K562 (cell line): ENCODE results near the gene CNOT6. TPM values are rescaled to one million over a fixed set of nuclear protein-coding genes. Genes with fewer than 3 reads are reported as not detected.

Source experiments
- ATAC-seq: fragments of 200-7000 bp; cut with Tn5 transposase; 3 replicates; pipeline ENCODE4 v1.9.1; 2020; ENCODE audit warnings: moderate library complexity
- BruUV-seq: library from RNA; stranded (reverse); fragments of 400-500 nt; replicated peaks from 2 replicates; lab custom pipeline; 2021; lab: Mats Ljungman, UMichigan
- CTCF ChIA-PET: fragments of 300-600 bp; formaldehyde crosslinking; extraction: SDS; loops from one replicate; lab custom pipeline; 2021; ENCODE audit warnings: low intra/inter-chr PET ratio; lab: Yijun Ruan, JAX
- POLR2A ChIA-PET: fragments of 300-600, 350-650 bp; sonication (Branson Sonifier 250); formaldehyde crosslinking; extraction: SDS; loops from one replicate; lab custom pipeline; 2021; ENCODE audit warnings: antibody characterized with exemption, inconsistent platforms; lab: Yijun Ruan, JAX
- DNase-seq, 4 experiments: peaks; one replicate each; pipeline versions ENCODE4 v3.0.0 to v3.0.0-alpha.2; 2011 to 2018; ENCODE audit warnings: low spot score in 3 of 4, mixed read lengths in 3 of 4; ENCODE audit errors: extremely low read depth in 1 of 4
- FAIRE-seq: peaks from 2 replicates; lab custom pipeline; 2011; peaks lifted over from hg19 to GRCh38; lab: Jason Lieb, UNC
- H2AFZ ChIP-seq: 2 replicates; pipeline ENCODE4 v1.6.0; 2011; ENCODE audit warnings: low read depth, low read length, control low read depth, inconsistent platforms
- H3K27ac ChIP-seq: fragments of 200-600 bp; 3 replicates; pipeline ENCODE4 v1.8.0; 2011; ENCODE audit warnings: low read depth, mild to moderate bottlenecking, control low read depth, inconsistent platforms, low read length, moderate library complexity, mixed read lengths; ENCODE audit errors: extremely low read depth
- H3K27me3 ChIP-seq, 2 experiments: fragments of 300-600 bp in 1 of 2; 2 replicates in 1 of 2; 3 replicates in 1 of 2; pipeline versions ENCODE4 v1.6.0 to v1.8.0; 2011; ENCODE audit warnings: inconsistent platforms in 2 of 2, low read length in 2 of 2, mild to moderate bottlenecking in 1 of 2, mixed read lengths in 1 of 2, moderate library complexity in 1 of 2; ENCODE audit not compliant: control insufficient read depth in 2 of 2, insufficient read depth in 2 of 2
- H3K36me3 ChIP-seq: fragments of 300-600 bp; 3 replicates; pipeline ENCODE4 v1.8.0; 2011; ENCODE audit warnings: mild to moderate bottlenecking, low read length, inconsistent platforms; ENCODE audit not compliant: control insufficient read depth, insufficient read depth
- H3K4me1 ChIP-seq, 2 experiments: fragments of 200-600 bp in 1 of 2; replicated peaks in 1 of 2; 2 replicates in 1 of 2; 3 replicates in 1 of 2; pipeline versions ENCODE4 v1.5.1 to v1.8.0; 2011; ENCODE audit warnings: inconsistent platforms in 2 of 2, low read length in 2 of 2, mild to moderate bottlenecking in 1 of 2, mixed read lengths in 1 of 2, moderate library complexity in 1 of 2; ENCODE audit not compliant: control insufficient read depth in 2 of 2, insufficient read depth in 2 of 2
- H3K4me2 ChIP-seq: 2 replicates; pipeline ENCODE4 v1.6.1; 2011; ENCODE audit warnings: low read length, control low read depth, inconsistent platforms, mixed read lengths; ENCODE audit not compliant: insufficient read depth
- H3K4me3 ChIP-seq: fragments of 200-600 bp; sonication (generic), shearing (Covaris generic); 2 replicates; pipeline ENCODE4 v1.5.1; 2016; ENCODE audit warnings: control low read depth, inconsistent platforms
- H3K79me2 ChIP-seq: fragments of 200-600 bp; 3 replicates; pipeline ENCODE4 v1.8.0; 2011; ENCODE audit warnings: low read length, inconsistent platforms; ENCODE audit not compliant: control insufficient read depth, insufficient read depth
- H3K9ac ChIP-seq, 2 experiments: 2 replicates each; pipeline versions ENCODE4 v1.6.0 to v1.6.1; 2011; ENCODE audit warnings: low read depth in 2 of 2, low read length in 2 of 2, control low read depth in 1 of 2, inconsistent platforms in 1 of 2, mild to moderate bottlenecking in 1 of 2, mixed read lengths in 1 of 2; ENCODE audit not compliant: insufficient read depth in 1 of 2
- H3K9me1 ChIP-seq: one replicate; pipeline ENCODE4 v1.6.0; 2011; ENCODE audit warnings: inconsistent platforms, mild to moderate bottlenecking, low read length, moderate library complexity; ENCODE audit not compliant: control insufficient read depth, insufficient read depth
- H3K9me3 ChIP-seq: replicated peaks from 2 replicates; pipeline ENCODE4 v1.5.1; 2011; ENCODE audit warnings: low read depth, low read length, inconsistent platforms; ENCODE audit not compliant: control insufficient read depth, insufficient read depth
- H4K20me1 ChIP-seq: replicated peaks from 2 replicates; pipeline ENCODE4 v1.6.1; 2011; ENCODE audit warnings: low read length, inconsistent platforms, mixed read lengths; ENCODE audit not compliant: control insufficient read depth, insufficient read depth
- CBFA2T2 ChIP-seq: fragments of 450-650 bp; conservative IDR thresholded peaks from 2 replicates; pipeline ENCODE4 v1.6.1; 2017; ENCODE audit warnings: mild to moderate bottlenecking
- CBFA2T3 ChIP-seq: fragments of 450-650 bp; IDR thresholded peaks from 2 replicates; pipeline ENCODE4 v1.6.1; 2017
- CTBP1 ChIP-seq: fragments of 450-650 bp; IDR thresholded peaks from 2 replicates; pipeline ENCODE4 v1.6.1; 2016; ENCODE audit warnings: borderline replicate concordance
- DNMT1 ChIP-seq: fragments of 450-650 bp; IDR thresholded peaks from 2 replicates; pipeline ENCODE4 v1.6.1; 2016; ENCODE audit warnings: antibody characterized with exemption, mild to moderate bottlenecking
- ELF4 ChIP-seq: fragments of 450-650 bp; formaldehyde crosslinking; IDR thresholded peaks from 2 replicates; pipeline ENCODE4 v1.4.0; 2022; ENCODE audit warnings: missing genetic modification characterization
- GTF2F1 ChIP-seq: IDR thresholded peaks from 2 replicates; pipeline ENCODE4 v1.6.1; 2011; ENCODE audit warnings: low read depth, low read length, improper control_type of control experiment
- HDAC2 ChIP-seq: fragments of 450-650 bp; IDR thresholded peaks from 2 replicates; pipeline ENCODE4 v1.6.1; 2016; ENCODE audit warnings: mild to moderate bottlenecking
- MCM5 ChIP-seq: fragments of 450-650 bp; IDR thresholded peaks from 2 replicates; pipeline ENCODE4 v1.6.1; 2016; ENCODE audit warnings: low read depth
- MCM7 ChIP-seq, 2 experiments: fragments of 450-650 bp; IDR thresholded peaks; 2 replicates each; pipeline ENCODE4 v1.6.1; 2016 to 2018
- NFYB ChIP-seq: IDR thresholded peaks from 2 replicates; pipeline ENCODE4 v1.6.1; 2011; ENCODE audit warnings: mild to moderate bottlenecking, moderate library complexity; ENCODE audit not compliant: insufficient read length; ENCODE audit errors: extremely low read depth
- PHF20 ChIP-seq: fragments of 450-650 bp; IDR thresholded peaks from 2 replicates; pipeline ENCODE4 v1.6.1; 2018; ENCODE audit not compliant: partially characterized antibody
- POLR2H ChIP-seq: IDR thresholded peaks from 2 replicates; pipeline ENCODE4 v1.6.1; 2016; ENCODE audit warnings: missing genetic modification characterization, low read depth, mild to moderate bottlenecking, control low read depth, missing compliant biosample characterization, moderate library complexity
- SFPQ ChIP-seq: fragments of 200-400 bp; formaldehyde crosslinking; IDR thresholded peaks from 2 replicates; pipeline ENCODE4 v1.6.1; 2017; ENCODE audit warnings: mild to moderate bottlenecking, low read depth, low read length, moderate library complexity
- SPI1 ChIP-seq: IDR thresholded peaks from 2 replicates; pipeline ENCODE4 v1.6.1; 2011; ENCODE audit warnings: low read depth, low read length, control low read depth, borderline replicate concordance
- SUPT5H ChIP-seq: fragments of 450-650 bp; IDR thresholded peaks from 2 replicates; pipeline ENCODE4 v1.6.1; 2016
- TARDBP ChIP-seq: fragments of 450-650 bp; IDR thresholded peaks from 2 replicates; pipeline ENCODE4 v1.6.1; 2016
- TBP ChIP-seq: optimal IDR thresholded peaks from 2 replicates; pipeline ENCODE3; 2011; ENCODE audit warnings: low read depth, low read length, improper control_type of control experiment
- TCF3 ChIP-seq: sonication (generic); formaldehyde crosslinking; IDR thresholded peaks from 2 replicates; pipeline ENCODE4 v1.4.0; 2020; ENCODE audit warnings: mild to moderate bottlenecking, missing genetic modification reagents
- TEAD4 ChIP-seq, 2 experiments: sonication (generic) in 1 of 2; formaldehyde crosslinking in 1 of 2; IDR thresholded peaks; 2 replicates each; pipeline versions ENCODE4 v1.6.1 to v1.8.0; 2012 to 2022; ENCODE audit warnings: borderline replicate concordance in 1 of 2, inconsistent platforms in 1 of 2, low read length in 1 of 2, mild to moderate bottlenecking in 1 of 2, missing genetic modification reagents in 1 of 2
- THRB ChIP-seq: fragments of 450-650 bp; formaldehyde crosslinking; conservative IDR thresholded peaks from 2 replicates; pipeline ENCODE4 v1.4.0; 2022; ENCODE audit warnings: mild to moderate bottlenecking, missing genetic modification characterization
- ZBED1 ChIP-seq: IDR thresholded peaks from 2 replicates; pipeline ENCODE4 v1.6.1; 2014
- ZEB2 ChIP-seq: fragments of 450-650 bp; IDR thresholded peaks from 2 replicates; pipeline ENCODE4 v1.6.1; 2016
- ZNF133 ChIP-seq: fragments of 250-450 bp; sonication (Bioruptor Pico); IDR thresholded peaks from 2 replicates; pipeline ENCODE4 v1.4.0; 2020; ENCODE audit warnings: mild to moderate bottlenecking
- ZNF551 ChIP-seq: fragments of 250-450 bp; sonication (Bioruptor Pico); IDR thresholded peaks from 2 replicates; pipeline ENCODE4 v1.5.0; 2021; ENCODE audit warnings: mild to moderate bottlenecking, moderate library complexity
- WGBS: fragments of 100-300 bp; shearing (Covaris generic); methylation state at CpG from one replicate; pipeline ENCODE4 v1.1.6; 2016; ENCODE audit warnings: low coverage, mixed read lengths; ENCODE audit not compliant: insufficient coverage; ENCODE audit errors: missing lambda C conversion rate; 5-methylcytosine and 5-hydroxymethylcytosine counted together
- in situ Hi-C: fragments of 300-500 bp; cut with MboI; formaldehyde crosslinking; loops from 4 replicates; pipeline ENCODE4 v1.15.0; 2018; ENCODE audit warnings: inconsistent platforms, mixed read lengths
- intact Hi-C: fragments of 100-400 bp; cut with micrococcal nuclease; formaldehyde crosslinking; loops from 2 replicates; pipeline ENCODE4 v1.14.2; 2022
- polyA plus RNA-seq, 8 experiments: library from polyadenylated mRNA; depleted of rRNA in 4 of 8; stranded (reverse) in 5 of 8; unstranded in 3 of 8; fragments of >200 nt; fragmentation: Nextera tagmentation in 2 of 8; fragmentation: Illumina TruSeq in 1 of 8; extraction: Ambion mirVana in 2 of 8; extraction: Trizol in 1 of 8; gene quantifications; 2 replicates each; pipeline versions ENCODE4 v1.2.1 to v1.2.3, GENCODE V29; 2011 to 2014; ENCODE audit warnings: inconsistent platforms in 1 of 8, missing spikeins in 1 of 8
- total RNA-seq, 7 experiments: library from RNA; depleted of rRNA in 6 of 7; stranded (reverse); fragments of >200 nt in 6 of 7; fragmentation: Illumina TruSeq in 2 of 7; extraction: Trizol in 2 of 7; gene quantifications; 2 replicates each; pipeline versions ENCODE4 v1.2.1 to v1.2.3, GENCODE V29; 2011 to 2021; ENCODE audit warnings: low replicate concordance in 1 of 7

The CNOT6 gene
- total and polyA plus RNA-seq, 9 of the 15 experiments (the other 6 are each of a cell fraction or from before 2014, with no cell fraction given) = 4.9 to 32.4 (median 14.0) TPM

GRCh38 chr5:180498378-180498777 lies 4.2 kb downstream of the CNOT6 start:
- H3K4me3 ChIP-seq = no peak overlapping the region
- ChIA-PET CTCF (no interaction called here), POLR2A (interaction anchor here (0.5 to 1.0 kb wide), 3 partner anchors 14 to 1152 kb away, joined by 3 read pairs; no protein-coding TSS in a partner anchor)
- peaks cover 5% of the 10 kb centered on the region for H3K9me1 ChIP-seq
- DNase-seq = peak in 2 of 4 experiments; percentile 18 to 50
- no TSS peak for BruUV-seq
- ATAC-seq = peak; percentile 10; the same call in 1 of the 3 replicates
- WGBS = 16% methylated on average over 3 of the region's 3 CpGs
- peaks cover 29 to 35% of the 10 kb centered on the region in 2 experiments for H3K4me1 ChIP-seq
- in situ Hi-C loops = no loop called here
- peaks cover 55% of the 10 kb centered on the region for H3K36me3 ChIP-seq
- peak overlapping the region; percentile 48 for H3K4me2 ChIP-seq
- intact Hi-C loops = loop anchor here (5.0 kb wide), 1 partner anchor 59 kb away; no protein-coding TSS in a partner anchor
- H3K9me3 ChIP-seq = no peaks in the 10 kb centered on the region
- peaks cover 31% of the 10 kb centered on the region for H4K20me1 ChIP-seq
- peak; percentile 67 for FAIRE-seq
- 0 out of 3 replicates have a peak overlapping the region, but pooled peaks have one; percentile 25 for H3K27ac ChIP-seq
- H3K27me3 ChIP-seq = no peaks in the 10 kb centered on the region
- H2AFZ ChIP-seq = no peak overlapping the region
- no peak overlapping the region for H3K9ac ChIP-seq
- H3K79me2 ChIP-seq = peaks cover 94% of the 10 kb centered on the region
- TF ChIP-seq GTF2F1 (no peak), ZBED1 (no peak), CBFA2T3 (peak; percentile 73), NFYB (no peak), CTBP1 (peak; percentile 47; the same call in 1 of the 2 replicates), TBP (no peak), TEAD4 (IDR thresholded peaks at IDR 0.05; ENCODE audit: low read length) (0 out of 2 replicates have a peak, but pooled peaks have one; percentile 13), TEAD4 (CRISPR knock-in tag; IDR thresholded peaks at IDR 0.05; ENCODE audit: borderline replicate concordance) (no peak), MCM5 (no peak), SPI1 (peak; percentile 87), ZNF551 (CRISPR knock-in tag) (no peak), TCF3 (CRISPR knock-in tag) (0 out of 2 replicates have a peak, but pooled peaks have one; percentile 10), ELF4 (CRISPR knock-in tag) (no peak), SUPT5H (0 out of 2 replicates have a peak, but pooled peaks have one; percentile 38), ZEB2 (peak; percentile 27; the same call in 1 of the 2 replicates), PHF20 (no peak), ZNF133 (no peak), DNMT1 (no peak), CBFA2T2 (peak; percentile 43), HDAC2 (no peak), POLR2H (tag) (no peak), MCM7 (IDR thresholded peaks at IDR 0.05) (no peak), SFPQ (no peak), THRB (CRISPR knock-in tag) (0 out of 2 replicates have a peak, but pooled peaks have one; percentile 21), TARDBP (no peak)
